Measurements from ENCODE around the gene KCNIP1. TPM values are rescaled to one million over a fixed set of nuclear protein-coding genes. Genes with fewer than 3 reads are reported as not detected.

KCNIP1 gene
- total RNA-seq, 2 donors from 2014 or later: not detected

DNA sequence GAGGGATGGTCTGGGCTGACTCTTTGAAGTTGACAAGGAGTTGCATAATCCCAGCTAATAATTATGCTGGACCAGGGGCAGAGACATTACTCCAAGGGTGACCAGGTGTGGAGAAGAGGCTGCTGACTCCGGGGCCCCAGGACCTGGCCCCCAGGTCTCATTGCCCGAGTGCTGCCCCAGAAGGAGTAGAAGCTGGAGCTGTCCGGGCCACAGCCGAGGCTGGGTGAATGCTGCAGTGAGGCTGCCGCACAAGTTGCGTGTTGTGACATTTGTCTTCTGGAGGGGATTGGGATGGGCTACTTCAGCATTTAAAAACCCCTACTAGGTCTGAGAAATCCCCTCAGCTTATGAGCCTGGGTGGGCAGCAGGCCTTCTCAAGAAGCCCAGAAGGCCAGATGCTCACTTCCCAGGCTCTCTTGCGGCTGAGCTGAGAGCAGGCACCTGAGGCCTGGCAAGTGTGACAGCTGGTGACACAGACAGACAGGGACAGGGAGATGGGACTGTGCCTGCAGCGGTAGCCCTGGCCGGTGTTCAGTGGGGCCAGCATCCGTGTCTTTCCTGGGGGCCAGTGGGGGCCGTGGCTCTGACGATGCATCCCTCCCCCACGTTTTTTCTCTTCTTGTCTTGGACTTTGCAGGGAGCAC lies 122.8 kb downstream of the KCNIP1 start:
- Histone ChIP-seq H3K27me3 (ENCODE audit: control insufficient read depth, insufficient read depth, low read length, poor library complexity, severe bottlenecking) (peaks cover 13% of the 10 kb centered on the region), H3K9ac (ENCODE audit: extremely low read depth, low read length, poor library complexity, severe bottlenecking) (no peak overlapping the region), H3K4me1 (ENCODE audit: control insufficient read depth, insufficient read depth, low read length) (no peaks in the 10 kb centered on the region), H3K27ac (ENCODE audit: low read depth, low read length) (no peak overlapping the region), H3K9me3 (ENCODE audit: control insufficient read depth, low read length) (no peaks in the 10 kb centered on the region), H3K36me3 (ENCODE audit: control insufficient read depth, insufficient read depth, low read length) (no peaks in the 10 kb centered on the region), H3K4me3 (ENCODE audit: low read length) (no peak overlapping the region)
- DNase-seq: peak; percentile 36
- 80 to 100% methylated on average over 3 to 13 of the region's 13 CpGs for WGBS, 2 experiments (ENCODE audit: insufficient coverage in 1 of 2, insufficient read length in 1 of 2)
- no peaks in the 10 kb centered on the region for H3K36me3 Mint-ChIP-seq (ENCODE audit: low read depth)
- no peaks in the 10 kb centered on the region for H3K4me1 Mint-ChIP-seq
- H3K4me3 Mint-ChIP-seq: no peak overlapping the region
- H3K27me3 Mint-ChIP-seq (ENCODE audit: insufficient read depth): peaks cover 1% of the 10 kb centered on the region
- TF ChIP-seq, protein P1, sequence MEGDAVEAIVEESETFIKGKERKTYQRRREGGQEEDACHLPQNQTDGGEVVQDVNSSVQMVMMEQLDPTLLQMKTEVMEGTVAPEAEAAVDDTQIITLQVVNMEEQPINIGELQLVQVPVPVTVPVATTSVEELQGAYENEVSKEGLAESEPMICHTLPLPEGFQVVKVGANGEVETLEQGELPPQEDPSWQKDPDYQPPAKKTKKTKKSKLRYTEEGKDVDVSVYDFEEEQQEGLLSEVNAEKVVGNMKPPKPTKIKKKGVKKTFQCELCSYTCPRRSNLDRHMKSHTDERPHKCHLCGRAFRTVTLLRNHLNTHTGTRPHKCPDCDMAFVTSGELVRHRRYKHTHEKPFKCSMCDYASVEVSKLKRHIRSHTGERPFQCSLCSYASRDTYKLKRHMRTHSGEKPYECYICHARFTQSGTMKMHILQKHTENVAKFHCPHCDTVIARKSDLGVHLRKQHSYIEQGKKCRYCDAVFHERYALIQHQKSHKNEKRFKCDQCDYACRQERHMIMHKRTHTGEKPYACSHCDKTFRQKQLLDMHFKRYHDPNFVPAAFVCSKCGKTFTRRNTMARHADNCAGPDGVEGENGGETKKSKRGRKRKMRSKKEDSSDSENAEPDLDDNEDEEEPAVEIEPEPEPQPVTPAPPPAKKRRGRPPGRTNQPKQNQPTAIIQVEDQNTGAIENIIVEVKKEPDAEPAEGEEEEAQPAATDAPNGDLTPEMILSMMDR (conservative IDR thresholded peaks at IDR 0.05): no peak
- no peak overlapping the region for H3K27ac Mint-ChIP-seq
- H3K9me3 Mint-ChIP-seq: no peaks in the 10 kb centered on the region

DNA sequence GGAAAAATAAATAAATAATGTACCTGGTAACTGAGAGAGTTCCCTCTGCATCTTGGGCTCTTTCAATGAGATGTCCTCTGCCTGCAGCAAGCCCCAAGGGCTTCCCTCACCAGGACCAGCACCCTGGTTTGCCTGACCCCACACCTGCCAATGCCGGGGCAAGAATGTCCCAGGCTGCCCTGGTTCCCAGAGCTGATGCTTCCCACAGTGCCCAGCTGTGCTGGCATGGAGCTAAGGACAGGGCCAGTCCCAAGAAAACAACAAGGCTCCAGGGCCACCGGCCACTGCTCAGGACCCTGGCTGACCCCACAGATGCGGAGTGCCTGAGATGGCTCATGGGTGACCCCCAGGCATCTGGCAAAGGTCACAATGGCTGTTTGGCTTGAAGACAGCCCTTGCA lies 123.5 kb downstream of the KCNIP1 start:
- Mint-ChIP-seq H3K4me3 (no peak overlapping the region), H3K36me3 (ENCODE audit: low read depth) (no peaks in the 10 kb centered on the region), H3K27ac (no peak overlapping the region), H3K27me3 (ENCODE audit: insufficient read depth) (peaks cover 3% of the 10 kb centered on the region), H3K9me3 (no peaks in the 10 kb centered on the region), H3K4me1 (peaks cover 2% of the 10 kb centered on the region)
- Histone ChIP-seq H3K4me1 (ENCODE audit: control insufficient read depth, insufficient read depth, low read length) (no peaks in the 10 kb centered on the region), H3K9ac (ENCODE audit: extremely low read depth, low read length, poor library complexity, severe bottlenecking) (no peak overlapping the region), H3K4me3 (ENCODE audit: low read length) (no peak overlapping the region), H3K27ac (ENCODE audit: low read depth, low read length) (no peak overlapping the region), H3K36me3 (ENCODE audit: control insufficient read depth, insufficient read depth, low read length) (no peaks in the 10 kb centered on the region), H3K9me3 (ENCODE audit: control insufficient read depth, low read length) (no peaks in the 10 kb centered on the region), H3K27me3 (ENCODE audit: control insufficient read depth, insufficient read depth, low read length, poor library complexity, severe bottlenecking) (peaks cover 16% of the 10 kb centered on the region)
- TF ChIP-seq, protein P1 (conservative IDR thresholded peaks at IDR 0.05): no peak
- DNase-seq: peak; percentile 40
- WGBS, 2 experiments (ENCODE audit: insufficient coverage in 1 of 2, insufficient read length in 1 of 2): 94 to 95% methylated on average over 2 to 3 of the region's 3 CpGs

GRCh38 chr5:170628028-170628427 lies 124.2 kb downstream of the KCNIP1 start:
- no peaks in the 10 kb centered on the region for H3K36me3 Mint-ChIP-seq (ENCODE audit: low read depth)
- Histone ChIP-seq H3K9ac (ENCODE audit: extremely low read depth, low read length, poor library complexity, severe bottlenecking) (no peak overlapping the region), H3K27me3 (ENCODE audit: control insufficient read depth, insufficient read depth, low read length, poor library complexity, severe bottlenecking) (peaks cover 22% of the 10 kb centered on the region), H3K27ac (ENCODE audit: low read depth, low read length) (no peak overlapping the region), H3K36me3 (ENCODE audit: control insufficient read depth, insufficient read depth, low read length) (no peaks in the 10 kb centered on the region), H3K4me3 (ENCODE audit: low read length) (no peak overlapping the region), H3K9me3 (ENCODE audit: control insufficient read depth, low read length) (no peaks in the 10 kb centered on the region), H3K4me1 (ENCODE audit: control insufficient read depth, insufficient read depth, low read length) (no peaks in the 10 kb centered on the region)
- TF ChIP-seq, protein P1 (conservative IDR thresholded peaks at IDR 0.05): no peak
- peaks cover 5% of the 10 kb centered on the region for H3K4me1 Mint-ChIP-seq
- no peak for DNase-seq
- WGBS, 2 experiments (ENCODE audit: insufficient coverage in 1 of 2, insufficient read length in 1 of 2): 88 to 95% methylated on average over 4 to 8 of the region's 8 CpGs
- no peak overlapping the region for H3K4me3 Mint-ChIP-seq
- H3K9me3 Mint-ChIP-seq: no peaks in the 10 kb centered on the region
- peaks cover 3% of the 10 kb centered on the region for H3K27me3 Mint-ChIP-seq (ENCODE audit: insufficient read depth)
- H3K27ac Mint-ChIP-seq: no peak overlapping the region
